Sciatic nerve (tissue), 2 donors: ENCODE data around the gene LCMT2. TPM values are rescaled to one million over a fixed set of nuclear protein-coding genes. Genes with fewer than 3 reads are reported as not detected.

Source experiments
- ATAC-seq: fragments of 200-7000 bp; cut with Tn5 transposase; one replicate; pipeline ENCODE4 v1.9.1; 2020; ENCODE audit warnings: mild to moderate bottlenecking, moderate library complexity
- DNase-seq: peaks from one replicate; pipeline ENCODE4 v3.0.0-alpha.2; 2020; ENCODE audit warnings: low spot score
- intact Hi-C: fragments of 100-400 bp; cut with DNase I; formaldehyde crosslinking; loops from one replicate; pipeline ENCODE4 v1.14.2; 2022
- total RNA-seq: library from RNA; stranded (reverse); fragmentation: NEBNext Ultra II Directional; extraction: Animal tissue kit (Norgen Biotek cat#: 25700); gene quantifications from one replicate; pipeline ENCODE4 v1.2.1, GENCODE V29; 2021
- donor health status: DM: no; HTN: no; CAD: no.
- donor health status: DM: no; HTN: no; CAD: no.

Gene LCMT2
- total RNA-seq, 1 donor from 2014 or later: 6.9 TPM

DNA sequence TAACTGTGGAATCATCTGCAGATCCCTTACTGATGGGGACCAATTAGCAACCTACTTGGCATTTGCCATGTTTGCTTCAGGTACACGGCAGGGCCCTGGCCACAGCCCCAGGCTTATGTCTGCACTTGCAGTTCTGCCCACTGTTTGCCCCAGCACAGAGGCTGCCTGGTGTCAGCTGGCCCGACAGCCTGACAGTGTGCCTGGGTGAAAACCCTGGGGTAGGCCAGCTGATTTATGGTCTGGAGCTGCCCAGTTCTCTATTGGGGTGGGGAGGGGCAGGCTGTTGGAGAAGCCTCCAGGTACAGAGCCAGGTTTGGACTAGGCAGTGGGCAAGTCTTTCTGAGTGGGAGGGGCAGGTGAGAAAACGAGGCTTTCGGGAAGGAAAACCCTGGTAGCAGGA lies 52.5 kb downstream of the LCMT2 start:
- ATAC-seq: no peak
- no peak for DNase-seq
- intact Hi-C loops: no loop called here

- intact Hi-C loops: no loop called here
- no peak for DNase-seq
- ATAC-seq: no peak
Measured at GRCh38 chr15:43277231-43277823, 53.0 kb downstream of the LCMT2 start.

DNA sequence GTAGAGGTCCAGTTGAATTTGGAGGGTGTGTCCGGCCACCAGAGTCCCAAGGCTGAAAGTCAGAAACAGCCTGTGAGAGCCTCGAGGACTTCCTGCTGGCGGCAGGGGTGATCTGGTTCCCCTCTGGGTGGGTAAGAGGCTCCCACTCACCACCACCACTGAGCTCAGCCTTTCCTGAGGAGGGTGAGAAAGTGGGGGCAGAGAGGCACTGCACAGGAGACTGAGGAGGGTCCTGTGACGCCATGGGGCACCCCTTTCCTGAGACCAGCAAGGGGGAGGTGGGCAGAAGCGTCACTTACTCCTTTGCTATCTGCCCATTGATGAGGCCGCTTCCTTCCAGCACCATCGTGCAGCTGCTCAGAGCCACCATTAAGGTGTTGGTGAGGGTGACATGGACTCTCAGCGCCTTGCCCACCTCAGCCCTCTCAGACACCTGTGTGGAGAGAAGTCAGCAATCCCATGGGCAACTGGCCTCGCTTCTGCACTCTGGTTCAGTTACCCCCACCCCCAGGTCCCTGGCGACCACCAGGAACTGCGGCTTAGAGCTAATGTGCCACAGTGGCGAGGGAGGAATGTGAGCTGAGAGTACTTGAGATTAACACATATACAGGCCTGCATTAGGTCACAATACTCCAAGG lies 53.7 kb downstream of the LCMT2 start:
- ATAC-seq: no peak
- intact Hi-C loops: no loop called here
- DNase-seq: no peak

DNA sequence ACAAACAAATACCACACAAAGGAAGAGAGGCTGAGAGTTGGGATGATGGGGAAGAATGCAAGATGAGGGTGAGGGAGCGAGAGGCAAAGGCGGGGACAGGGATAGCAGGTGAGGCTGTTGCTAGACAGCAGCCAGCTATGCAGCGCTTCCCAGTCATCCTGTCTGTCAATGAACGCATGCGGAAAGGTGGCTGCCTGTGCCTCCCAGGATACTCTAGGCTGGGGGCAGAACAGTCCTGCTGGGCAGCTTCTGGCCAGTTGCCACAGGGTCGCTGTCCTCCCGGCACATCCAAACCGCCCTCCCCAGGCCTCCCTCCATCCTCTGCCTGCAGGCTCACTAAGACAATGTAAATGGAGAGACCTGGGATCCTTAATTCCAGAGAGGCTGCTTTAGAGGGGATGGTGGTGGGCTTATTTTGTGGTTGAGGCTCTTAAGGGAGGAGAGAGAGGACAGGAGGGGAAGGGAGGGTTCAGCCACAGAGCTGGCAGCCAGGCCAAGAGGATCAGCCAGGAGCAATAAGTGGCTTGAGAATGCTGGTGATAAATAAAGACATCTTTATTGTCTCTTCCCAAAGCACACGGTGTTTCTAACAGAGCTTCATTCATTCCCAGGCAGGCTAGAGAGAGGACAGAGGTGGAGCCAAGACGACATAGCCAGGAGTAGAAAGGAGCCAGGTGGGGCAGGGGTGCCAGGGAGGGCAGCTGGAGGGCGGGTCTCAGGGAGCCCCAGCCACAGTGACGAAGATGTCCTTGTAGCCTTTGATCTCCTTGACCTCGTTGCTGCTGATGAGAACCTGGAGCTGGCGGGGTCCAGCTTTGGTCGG lies 54.4 kb downstream of the LCMT2 start:
- intact Hi-C loops: no loop called here
- DNase-seq (no peak), ATAC-seq (no peak)

GRCh38 chr15:43274136-43274535 lies 56.2 kb downstream of the LCMT2 start:
- ATAC-seq: no peak
- intact Hi-C loops: no loop called here
- no peak for DNase-seq

Other genes with a start within 250 kb of the LCMT2 start
- 47.0 TPM for gene UBR1, start 224.5 kb downstream of the LCMT2 start, total RNA-seq
- 24.4 TPM for gene TMEM62, start 197.0 kb downstream of the LCMT2 start, total RNA-seq
- gene CCNDBP1, start 145.2 kb downstream of the LCMT2 start, total RNA-seq: 68.6 TPM
- gene EPB42, start 109.6 kb downstream of the LCMT2 start, total RNA-seq: 4.5 TPM
- not detected for gene TGM5, start 63.6 kb downstream of the LCMT2 start, total RNA-seq
- not detected for gene TGM7, start 28.3 kb downstream of the LCMT2 start, total RNA-seq
- gene ZSCAN29, start 40.5 kb upstream of the LCMT2 start, total RNA-seq: 24.5 TPM
- 18.9 TPM for gene TUBGCP4, start 40.5 kb upstream of the LCMT2 start, total RNA-seq
- 60.6 TPM for gene TP53BP1, start 162.6 kb upstream of the LCMT2 start, total RNA-seq
- 32.4 TPM for gene MAP1A, start 187.0 kb upstream of the LCMT2 start, total RNA-seq